Left ventricle myocardium inferior (tissue), 1 donor: ENCODE data around the gene CD2. TPM values are rescaled to one million over a fixed set of nuclear protein-coding genes. Genes with fewer than 3 reads are reported as not detected.

Experiments used
- DNase-seq: peaks from one replicate; pipeline ENCODE4 v3.0.0-alpha.2; 2020
- H3K27ac ChIP-seq: fragments of 200-600 bp; replicated peaks from 2 replicates; pipeline ENCODE4 v1.8.0; 2021
- H3K27me3 ChIP-seq: fragments of 200-600 bp; 2 replicates; pipeline ENCODE4 v1.8.0; 2021; ENCODE audit warnings: low read depth
- H3K36me3 ChIP-seq: fragments of 200-600 bp; 2 replicates; pipeline ENCODE4 v1.8.0; 2021
- H3K4me1 ChIP-seq: fragments of 200-600 bp; 2 replicates; pipeline ENCODE4 v1.8.0; 2021
- H3K4me3 ChIP-seq: fragments of 200-600 bp; 2 replicates; pipeline ENCODE4 v1.8.0; 2021; ENCODE audit warnings: mild to moderate bottlenecking, moderate library complexity
- H3K9me3 ChIP-seq: fragments of 200-600 bp; replicated peaks from 2 replicates; pipeline ENCODE4 v1.8.0; 2021
- CTCF ChIP-seq: fragments of 200-600 bp; IDR thresholded peaks from 2 replicates; pipeline ENCODE4 v1.8.0; 2021; ENCODE audit warnings: antibody characterized with exemption, mild to moderate bottlenecking, borderline replicate concordance
- intact Hi-C: fragments of 100-400 bp; cut with micrococcal nuclease; formaldehyde crosslinking; loops from one replicate; pipeline ENCODE4 v1.11.0; 2022
- long read RNA-seq: library from polyadenylated mRNA; unstranded; transcript quantifications from one replicate; pipeline ENCODE4 v2.0.0, GENCODE V29; 2021
- total RNA-seq: library from RNA; stranded (reverse); fragmentation: NEBNext Ultra II Directional; extraction: Animal tissue kit (Norgen Biotek cat#: 25700); gene quantifications from one replicate; pipeline ENCODE4 v1.2.1, GENCODE V29; 2021
- donor health status: DM: no; HTN: yes; CAD: no; lungs with severe emphysema.

The CD2 gene
- total RNA-seq: 0.36 TPM
- long read RNA-seq: 0 reads

GRCh38 chr1:116754198-116754977 is at the start of gene CD2:
CD2 (plus strand) TSS chr1:116754430; CDS start chr1:116754493, 63 bp downstream.
- Histone ChIP-seq H3K9me3 (peaks cover 1% of the 10 kb centered on the region), H3K27me3 (no peaks in the 10 kb centered on the region), H3K4me1 (no peaks in the 10 kb centered on the region), H3K36me3 (no peaks in the 10 kb centered on the region), H3K27ac (no peak within 1 kb of the TSS), H3K4me3 (no peak within 1 kb of the TSS)
- TF ChIP-seq CTCF: no peak
- intact Hi-C loops: no loop called here
- no peak for DNase-seq

- H3K4me3 ChIP-seq: no peak overlapping the region
- no peaks in the 10 kb centered on the region for H3K27me3 ChIP-seq
- peaks cover 6% of the 10 kb centered on the region for H3K4me1 ChIP-seq
- H3K36me3 ChIP-seq: no peaks in the 10 kb centered on the region
- intact Hi-C loops: no loop called here
- no peak for TF ChIP-seq CTCF
- no peak for DNase-seq
- peaks cover 6% of the 10 kb centered on the region for H3K9me3 ChIP-seq
- H3K27ac ChIP-seq: no peak overlapping the region
Measured at GRCh38 chr1:116706123-116706522, 48.1 kb upstream of the CD2 start.

GRCh38 chr1:116706841-116707240 is 47.4 kb upstream of the CD2 start:
- no peaks in the 10 kb centered on the region for H3K27me3 ChIP-seq
- H3K9me3 ChIP-seq: no peaks in the 10 kb centered on the region
- no peak overlapping the region for H3K4me3 ChIP-seq
- no peak overlapping the region for H3K27ac ChIP-seq
- no peaks in the 10 kb centered on the region for H3K36me3 ChIP-seq
- intact Hi-C loops: no loop called here
- no peak for DNase-seq
- peaks cover 11% of the 10 kb centered on the region for H3K4me1 ChIP-seq
- no peak for TF ChIP-seq CTCF

GRCh38 chr1:116708255-116708900 is 45.9 kb upstream of the CD2 start:
- Histone ChIP-seq H3K4me1 (peaks cover 11% of the 10 kb centered on the region), H3K27ac (no peak overlapping the region), H3K27me3 (no peaks in the 10 kb centered on the region), H3K4me3 (no peak overlapping the region), H3K9me3 (no peaks in the 10 kb centered on the region), H3K36me3 (no peaks in the 10 kb centered on the region)
- no peak for TF ChIP-seq CTCF
- intact Hi-C loops: no loop called here
- DNase-seq: no peak

- Histone ChIP-seq H3K36me3 (no peaks in the 10 kb centered on the region), H3K4me3 (no peak overlapping the region), H3K4me1 (peaks cover 11% of the 10 kb centered on the region), H3K9me3 (no peaks in the 10 kb centered on the region), H3K27me3 (peaks cover under 1% of the 10 kb centered on the region), H3K27ac (no peak overlapping the region)
- TF ChIP-seq CTCF: no peak
- DNase-seq: no peak
- intact Hi-C loops: no loop called here
Measured at GRCh38 chr1:116709666-116710167, 44.5 kb upstream of the CD2 start.
